HG03571 (cell line): ENCODE results near the gene BCL11A.
A peak's percentile ranks its signal among the peaks of the same experiment; 100 is the strongest.

Experiments used
- ATAC-seq: cut with Tn5 transposase; IDR thresholded peaks from one replicate; pipeline ENCODE4 v1.9.1; 2021; ENCODE audit not compliant: unreplicated experiment

BCL11A gene

DNA sequence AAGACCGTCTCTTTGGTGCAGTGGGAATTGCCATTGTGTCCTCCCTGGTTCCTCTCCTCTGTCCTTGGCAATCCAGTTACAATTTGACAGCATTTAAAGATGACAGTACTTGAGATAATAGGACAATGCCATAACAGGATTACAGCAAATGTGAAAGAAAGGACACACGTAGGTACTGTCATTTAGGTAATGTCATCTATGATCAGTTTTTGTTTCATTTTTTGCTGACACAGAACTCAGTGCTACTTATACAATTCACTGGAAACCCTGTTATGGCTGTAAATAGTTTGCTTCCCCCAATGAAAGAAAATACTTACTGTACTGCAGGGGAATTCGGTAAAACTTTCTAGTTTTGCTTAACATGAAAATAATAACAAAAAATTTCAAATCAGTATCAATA, 65.2 kb downstream of the BCL11A start:
- peak; percentile 41 for ATAC-seq

DNA sequence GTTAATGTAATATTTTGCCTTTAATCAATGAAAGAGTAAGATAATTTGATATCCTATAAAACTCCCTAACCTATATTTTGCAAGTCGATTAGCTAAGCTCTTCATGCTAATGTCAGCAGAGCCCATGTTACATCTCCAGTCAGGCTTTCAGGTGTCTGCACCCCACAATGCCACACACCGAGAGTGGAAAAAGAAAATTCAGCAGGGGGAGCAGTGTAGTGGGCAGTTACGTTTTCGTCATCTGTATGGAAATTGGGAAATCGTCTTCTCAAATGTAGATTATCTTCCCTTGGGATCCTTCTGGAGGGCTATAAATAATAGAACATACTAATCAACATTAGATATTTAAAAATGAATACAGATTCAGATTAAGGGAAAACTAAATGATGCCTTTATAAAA, 66.3 kb downstream of the BCL11A start:
- no peak for ATAC-seq

DNA sequence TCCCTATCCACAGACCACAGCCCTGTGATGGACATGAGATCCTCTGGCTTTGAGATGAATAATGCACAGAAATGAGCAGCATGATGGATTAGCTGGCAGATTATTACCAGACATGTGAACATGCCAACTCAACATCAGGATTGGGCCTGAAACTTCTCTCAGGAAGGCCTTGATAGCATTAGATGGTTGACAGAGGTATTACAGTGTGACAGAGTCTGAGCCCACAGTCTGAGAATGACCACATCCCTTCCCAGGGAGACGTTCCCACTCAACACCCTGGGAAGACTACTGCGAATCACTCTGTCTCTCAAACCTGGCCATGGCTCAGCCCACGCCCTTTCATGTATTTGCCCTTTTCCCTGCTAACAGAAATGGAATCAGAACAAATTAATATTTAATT, 66.9 kb downstream of the BCL11A start:
- ATAC-seq = no peak

DNA sequence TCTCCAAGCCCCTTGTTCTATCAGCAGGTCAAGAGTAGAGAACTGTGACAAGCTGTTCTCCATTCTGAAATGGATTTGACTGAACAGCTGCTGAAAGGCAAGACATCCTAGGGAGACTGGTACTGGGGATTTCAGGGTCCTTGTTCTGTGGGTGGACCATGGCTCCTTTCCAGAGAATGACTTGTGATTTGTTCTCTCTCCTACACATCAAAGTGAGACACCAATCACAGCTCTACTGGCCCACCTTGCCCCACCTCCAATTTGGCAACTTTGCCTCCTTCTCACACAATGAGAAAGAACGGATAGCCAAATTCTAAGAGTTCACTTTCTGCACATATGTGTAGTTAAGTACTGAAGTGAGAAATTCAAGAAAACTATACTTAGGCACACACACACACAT, 67.4 kb downstream of the BCL11A start:
- no peak for ATAC-seq

DNA sequence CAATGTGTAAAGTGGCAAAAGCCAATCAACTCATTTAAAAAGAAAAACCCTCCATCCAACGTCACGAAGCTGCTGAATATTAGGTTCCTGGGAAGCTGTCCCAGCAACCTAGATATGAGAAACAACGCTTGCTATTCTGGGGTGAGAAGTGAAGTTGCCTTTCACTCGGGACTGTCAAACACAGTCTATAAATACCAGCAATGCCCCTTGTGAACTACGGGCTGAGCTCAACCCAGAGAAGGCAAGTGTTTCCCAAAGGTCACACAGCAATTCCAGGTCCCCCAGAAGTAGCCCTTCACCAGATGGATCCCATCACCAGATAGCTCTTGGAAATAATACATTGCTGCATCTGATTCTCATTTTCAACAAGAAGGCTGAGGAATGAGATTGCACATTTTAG, 67.9 kb downstream of the BCL11A start:
- no peak for ATAC-seq

DNA sequence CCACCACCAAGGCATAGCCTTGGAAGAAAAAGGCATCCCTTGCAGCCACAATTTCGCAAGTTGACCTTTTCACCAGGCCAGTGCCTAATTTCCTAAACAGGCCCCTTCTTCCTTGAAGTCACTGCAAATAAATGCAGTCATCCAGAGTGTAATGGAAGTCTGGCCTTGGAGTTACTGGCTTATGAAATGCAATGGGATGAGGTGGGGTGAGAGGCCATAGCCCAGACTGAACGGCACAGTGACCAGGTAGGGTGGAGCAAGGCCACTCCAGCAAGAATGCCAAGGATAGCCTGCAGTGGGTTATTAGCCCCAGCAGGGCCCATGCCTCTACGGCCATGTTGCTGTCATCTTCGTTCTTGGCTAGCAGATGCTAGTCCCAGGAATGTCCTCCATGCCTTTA, 68.4 kb downstream of the BCL11A start:
- no peak for ATAC-seq

DNA sequence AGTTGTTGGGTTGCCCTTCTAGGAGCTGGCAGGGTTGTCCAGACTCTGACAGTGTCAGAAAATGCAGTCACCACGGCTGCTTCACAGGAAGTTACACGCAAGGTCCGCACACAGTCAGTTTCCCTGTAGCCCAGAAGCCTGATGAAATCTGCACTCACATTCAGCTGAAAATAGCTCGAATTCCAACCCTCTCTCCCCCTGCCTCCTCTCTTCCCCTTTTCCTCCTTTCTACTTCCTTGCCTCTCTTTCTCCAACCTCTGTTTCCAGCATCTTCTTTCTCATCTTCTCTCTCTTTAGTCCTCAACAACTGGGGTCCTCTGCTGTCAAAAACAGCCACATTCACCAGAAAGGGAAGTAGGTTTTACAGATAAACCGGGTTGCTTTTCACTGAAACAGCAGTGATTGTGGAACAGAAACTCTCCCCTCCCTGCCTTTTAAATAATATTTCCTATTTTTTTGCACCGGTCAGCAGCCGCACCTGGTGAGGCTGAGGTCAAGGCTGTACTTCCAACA, 69.3 kb downstream of the BCL11A start:
- ATAC-seq = no peak

DNA sequence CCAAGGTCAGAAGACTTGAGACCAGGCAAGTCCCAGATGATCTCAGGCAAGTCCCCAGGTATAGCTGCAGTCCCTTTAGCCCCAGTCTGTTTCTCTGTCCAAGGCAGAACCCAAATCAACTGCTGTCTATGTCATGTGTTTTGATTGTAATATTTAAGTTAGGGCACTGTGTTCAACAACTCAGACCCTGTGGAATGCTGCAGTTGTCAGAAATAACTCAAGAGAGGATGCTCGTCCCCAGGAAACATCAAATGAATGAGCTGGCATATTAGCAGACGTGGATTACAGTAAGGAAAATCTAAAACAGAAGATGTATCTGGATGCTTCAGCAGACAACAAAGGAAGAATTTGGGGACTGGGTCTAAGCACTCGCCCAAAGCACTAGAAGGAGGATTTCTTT, 70.1 kb downstream of the BCL11A start:
- ATAC-seq = no peak

DNA sequence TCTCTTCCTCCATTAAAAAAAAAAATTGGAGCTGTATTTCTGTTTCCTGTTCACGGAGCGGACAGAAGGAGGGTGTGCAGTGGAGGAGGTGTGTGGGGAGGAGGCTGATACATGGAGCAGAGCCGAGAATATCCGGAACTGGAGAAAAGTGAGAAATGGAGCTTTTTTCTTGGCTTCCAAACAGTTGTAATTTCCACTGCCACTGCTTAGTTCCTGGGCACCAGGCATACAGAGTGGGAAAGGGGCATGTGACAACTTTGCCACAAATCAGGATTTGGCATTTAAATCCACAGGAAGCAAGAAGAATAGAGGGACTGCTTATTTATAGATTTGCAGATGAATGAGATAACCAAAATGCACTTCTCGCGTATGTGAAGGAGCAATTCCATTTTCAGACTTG, 71.2 kb downstream of the BCL11A start:
- ATAC-seq = no peak

DNA sequence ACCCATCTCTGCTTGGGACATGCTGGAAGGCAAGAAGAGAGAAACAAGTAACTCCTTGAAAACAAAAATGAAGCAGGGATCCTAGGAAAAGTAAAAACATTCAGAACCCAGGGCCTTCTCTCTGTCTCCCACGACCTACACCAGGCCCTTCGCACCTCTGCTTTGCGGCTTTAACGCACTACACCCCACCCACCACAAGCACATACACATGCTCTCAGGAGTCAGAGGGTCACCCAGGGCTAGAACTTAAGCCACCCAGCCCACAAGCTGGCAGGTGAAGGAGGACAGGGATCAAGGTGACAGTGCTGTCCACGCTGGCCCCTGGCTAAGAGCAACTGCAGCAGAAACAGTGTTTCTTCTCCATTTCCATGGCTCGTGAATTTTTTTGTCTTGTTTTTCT, 72.2 kb downstream of the BCL11A start:
- ATAC-seq = no peak

DNA sequence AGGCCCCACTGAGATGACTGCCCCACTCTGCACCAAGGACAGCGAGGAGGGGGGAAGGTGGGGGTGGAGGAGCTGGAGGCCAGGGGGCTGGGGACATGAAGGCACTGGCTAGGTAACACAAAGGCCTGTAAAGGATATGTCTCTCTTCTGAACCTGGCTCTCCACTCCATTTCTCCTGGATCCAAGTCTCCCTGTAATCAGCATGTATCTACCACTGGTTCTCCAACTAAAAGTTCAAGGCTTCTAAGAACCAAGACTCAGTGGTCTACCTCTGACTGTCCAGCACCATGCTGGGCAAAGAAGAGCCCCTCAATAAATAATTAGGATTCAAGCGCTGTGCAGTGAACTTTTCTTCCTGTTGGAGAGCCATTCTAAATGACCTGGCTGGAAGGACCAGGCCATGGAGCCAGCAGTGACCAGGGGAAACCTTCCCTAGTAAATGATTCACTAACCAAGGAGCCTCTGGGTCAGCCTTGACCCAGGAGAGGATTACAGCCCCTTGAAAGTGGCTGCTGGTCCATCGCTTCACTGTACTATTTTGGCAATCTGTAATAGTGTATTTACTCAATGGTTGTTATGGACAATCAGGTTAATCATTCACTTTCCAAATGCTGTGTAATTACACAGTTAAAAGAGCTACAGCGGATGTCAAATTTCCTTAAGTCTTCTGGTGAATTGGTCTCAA, 73.2 kb downstream of the BCL11A start:
- ATAC-seq = no peak

DNA sequence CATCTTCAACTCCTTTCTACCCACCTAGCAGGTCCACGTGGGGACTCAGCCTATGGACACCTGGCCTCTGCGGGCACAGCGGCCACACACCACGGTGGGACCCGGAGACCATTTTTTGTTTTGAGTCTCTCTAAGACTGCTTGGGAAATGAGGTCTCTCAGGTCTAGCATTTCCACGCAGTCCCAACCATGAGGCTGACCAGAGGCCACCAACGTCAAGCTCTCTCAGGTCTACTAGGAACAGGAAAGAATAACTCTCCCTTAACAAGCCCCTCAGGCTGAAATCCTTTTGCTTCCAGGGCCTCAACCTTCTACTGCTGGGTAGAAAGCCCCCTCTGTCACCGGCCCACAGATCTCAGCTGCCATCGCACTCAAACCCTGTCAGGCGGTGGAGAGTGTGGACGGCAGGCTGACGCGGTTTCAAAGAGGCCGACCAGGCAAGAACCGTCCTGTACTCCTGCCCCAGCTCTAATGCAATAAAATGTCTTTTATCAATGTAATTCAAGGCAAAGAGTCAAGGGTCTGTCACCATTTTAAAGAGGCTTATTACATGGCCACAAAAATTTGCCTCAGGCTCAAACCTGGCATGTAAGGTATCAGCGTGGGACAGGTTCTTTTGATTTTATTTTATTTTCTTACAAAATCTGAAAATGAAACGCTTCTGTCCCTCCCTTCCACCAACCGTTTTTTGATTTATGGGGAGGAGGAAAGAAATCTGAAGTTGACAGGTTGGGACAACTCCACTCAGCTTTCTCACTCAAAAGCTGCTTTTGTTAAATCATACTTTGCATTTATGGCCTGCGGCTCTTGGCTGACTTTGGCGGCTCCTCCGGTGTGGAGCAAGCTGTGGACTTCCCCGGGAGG, 74.0 kb downstream of the BCL11A start:
- no peak for ATAC-seq

DNA sequence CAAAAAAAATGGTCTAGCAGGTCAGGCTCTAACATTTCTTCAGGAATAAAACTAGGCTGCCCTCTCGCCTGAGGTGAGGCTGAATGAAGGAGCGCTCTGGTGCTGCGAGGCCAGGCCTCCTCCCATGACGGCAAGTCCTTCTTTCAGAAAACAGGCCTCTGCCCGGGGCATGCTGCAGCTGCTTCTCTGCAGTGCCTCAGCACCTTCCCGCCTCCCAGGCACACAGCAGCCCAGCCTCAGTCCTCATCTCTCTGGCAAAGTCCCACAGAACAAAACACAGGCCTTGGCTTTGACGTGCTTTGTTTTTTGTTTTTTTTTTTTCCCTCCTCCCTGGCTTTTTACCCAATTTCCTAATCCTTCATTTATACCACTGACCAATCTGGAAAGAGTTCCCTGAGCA, 74.8 kb downstream of the BCL11A start:
- ATAC-seq = no peak

DNA sequence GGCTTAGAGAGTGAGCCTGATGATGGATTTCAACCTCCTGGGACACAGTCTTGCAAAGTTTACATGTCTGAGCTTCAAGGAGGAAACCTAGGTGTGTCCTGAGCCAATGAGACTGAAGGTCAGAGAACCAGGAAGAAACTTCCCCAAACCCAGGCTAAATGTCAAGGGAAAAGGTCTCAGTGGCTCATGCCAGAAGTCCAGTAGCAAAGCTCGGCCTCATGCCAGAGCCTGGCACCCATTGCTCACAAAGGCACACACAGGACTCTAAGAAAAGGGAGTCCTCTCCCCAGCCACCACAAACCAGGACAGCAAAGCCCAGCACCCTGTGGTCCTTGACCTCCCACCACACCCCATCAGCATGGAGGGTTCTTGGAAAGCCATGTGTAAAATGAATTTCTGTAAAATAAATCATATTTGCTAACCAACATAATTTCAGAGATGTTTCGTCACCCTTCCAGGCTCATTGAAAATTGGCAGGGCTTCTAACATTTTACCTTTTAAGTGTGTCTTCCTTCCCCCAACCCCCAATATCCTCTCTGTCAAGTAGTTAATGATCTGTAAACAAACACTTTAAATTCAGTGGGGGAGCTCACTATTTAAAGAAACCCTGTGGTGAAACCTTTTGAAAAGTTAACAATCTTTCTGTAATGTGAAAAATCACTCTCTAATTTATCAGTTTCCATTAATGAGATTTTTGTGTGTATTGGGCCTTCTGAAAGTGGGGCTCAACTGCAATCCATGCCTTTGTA, 77.1 kb downstream of the BCL11A start:
- ATAC-seq = no peak

DNA sequence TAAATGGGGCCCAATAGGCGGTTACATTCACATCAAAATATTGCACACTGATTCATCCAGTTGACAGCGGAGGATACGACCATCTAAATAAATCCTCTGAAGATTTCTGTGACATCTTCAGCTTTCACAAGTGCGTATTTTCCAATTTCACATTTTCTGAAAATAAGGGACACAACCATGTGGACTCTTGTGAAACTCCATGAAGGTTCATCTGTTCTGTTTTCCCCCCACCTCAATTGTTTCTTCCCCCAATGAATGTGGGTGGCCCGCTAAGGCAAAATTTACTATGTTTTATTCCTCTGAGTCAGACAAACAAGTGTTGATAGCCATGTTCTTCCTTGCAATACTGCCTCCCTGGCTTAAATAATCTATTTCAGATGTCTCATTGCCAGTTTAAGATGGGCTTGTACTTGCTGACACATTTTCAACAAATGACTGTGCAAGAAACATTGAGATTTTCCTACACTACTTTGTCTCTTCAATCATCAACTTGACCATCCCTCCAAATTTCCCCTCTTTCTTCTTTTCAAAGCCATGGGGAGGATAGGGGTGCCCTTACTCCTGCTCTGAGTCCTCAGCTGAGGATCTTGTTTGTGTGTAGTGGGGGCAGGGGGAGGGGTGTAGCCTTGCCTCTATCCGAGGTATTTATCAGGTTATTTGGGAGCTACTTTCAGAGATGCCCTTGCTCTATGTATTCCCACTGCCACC, 78.2 kb downstream of the BCL11A start:
- no peak for ATAC-seq

DNA sequence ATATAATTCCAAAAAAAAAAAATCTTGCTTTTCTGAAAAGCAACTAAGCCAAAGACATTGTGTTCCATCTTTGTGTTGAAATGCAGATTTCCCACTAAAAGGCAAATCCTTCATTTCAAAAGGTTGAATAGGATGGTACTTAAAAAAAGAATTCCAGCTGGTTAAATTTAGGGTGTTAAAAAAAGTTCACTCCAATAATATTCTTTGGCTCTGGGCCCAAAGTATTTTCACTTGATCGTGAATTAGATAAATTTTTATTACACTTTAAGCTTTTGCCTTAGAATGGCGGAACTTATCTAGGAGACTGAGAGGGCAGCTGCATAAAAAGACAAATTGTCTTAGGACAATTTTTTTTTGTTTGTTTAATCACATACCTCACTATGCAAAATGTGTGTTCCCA, 79.2 kb downstream of the BCL11A start:
- ATAC-seq = no peak

DNA sequence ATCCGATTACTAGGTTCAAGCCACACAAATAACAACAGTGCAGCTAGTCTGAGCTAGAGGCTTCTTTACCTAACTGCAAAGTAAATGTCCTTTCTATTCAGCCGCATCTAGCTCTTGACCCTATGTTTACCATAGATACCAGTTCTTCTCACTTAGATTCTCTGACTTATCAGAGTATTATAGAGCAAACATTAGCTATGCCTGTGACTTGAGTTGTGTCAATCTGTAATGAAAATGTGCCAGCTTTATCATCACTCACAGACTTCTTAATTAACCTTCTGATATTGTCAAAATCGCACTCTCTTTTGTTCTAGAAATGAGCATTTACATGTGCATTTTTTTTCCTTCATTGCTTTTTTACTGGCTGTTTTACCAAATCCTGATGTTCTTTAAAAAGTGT, 79.9 kb downstream of the BCL11A start:
- ATAC-seq = no peak

DNA sequence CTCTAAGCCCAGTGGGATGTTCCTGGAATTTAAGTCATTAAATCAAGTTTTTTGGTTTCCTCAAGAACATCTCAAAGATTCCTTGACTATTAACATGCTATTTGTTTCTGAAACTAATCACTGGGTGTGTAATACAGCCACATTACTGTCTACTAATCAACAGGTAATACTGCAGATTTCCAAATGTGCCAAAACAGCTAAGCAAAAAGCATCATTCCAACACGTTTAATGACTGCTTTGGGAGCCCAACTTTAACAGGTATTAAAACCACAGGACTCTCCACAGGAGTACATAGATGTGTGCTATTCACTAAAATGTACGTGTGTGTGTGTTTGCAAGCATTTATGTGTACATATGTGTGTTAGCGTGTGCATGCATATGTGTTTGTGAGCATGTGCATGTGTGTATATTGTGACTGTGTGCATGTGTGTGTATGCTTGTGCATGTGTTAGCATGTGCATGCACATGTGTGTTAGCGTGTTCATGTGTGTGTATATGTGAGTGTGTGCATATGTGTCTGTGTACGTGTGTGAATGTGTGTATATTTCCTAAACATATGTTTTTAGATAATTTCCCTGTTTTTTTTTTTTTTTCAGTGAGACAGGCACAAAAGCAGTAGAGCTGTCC, 80.7 kb downstream of the BCL11A start:
- ATAC-seq = no peak

DNA sequence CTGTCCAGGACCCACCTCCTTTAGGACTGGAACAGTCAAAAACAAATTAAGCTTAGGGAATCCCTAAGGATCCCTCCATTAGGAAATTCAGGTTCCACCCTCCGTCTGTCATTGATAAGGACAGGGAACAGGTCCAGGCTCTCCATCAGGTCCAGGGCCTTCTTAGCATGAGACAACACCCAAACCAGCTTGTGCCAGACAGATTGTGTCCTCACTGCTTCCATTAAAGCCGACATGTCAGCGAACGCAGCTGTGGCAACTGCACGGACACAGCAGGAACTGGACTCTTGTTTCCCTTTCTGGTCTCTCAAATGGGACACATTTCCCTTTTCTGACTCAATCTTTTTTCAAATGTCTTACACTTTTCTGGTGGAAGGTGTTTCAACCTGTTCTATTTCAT, 81.4 kb downstream of the BCL11A start:
- ATAC-seq = no peak

DNA sequence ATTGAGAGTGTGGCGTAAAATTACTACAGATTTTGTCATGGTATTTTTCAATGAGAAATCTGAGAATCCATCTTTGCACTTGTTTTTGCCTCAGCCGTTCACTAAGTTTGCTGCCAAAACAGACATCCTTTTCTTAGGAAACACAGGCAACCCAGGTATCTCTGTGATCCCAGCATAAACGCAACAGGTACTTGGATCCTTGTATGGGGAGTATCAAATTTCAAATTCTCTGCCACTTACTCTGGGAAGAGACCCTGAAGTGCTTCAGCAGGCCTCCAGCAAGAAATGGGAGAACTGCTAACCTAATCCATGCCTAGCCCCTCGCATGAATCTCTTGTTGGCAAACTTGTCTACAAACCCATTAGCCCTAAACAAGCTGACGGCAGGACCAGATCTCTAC, 83.1 kb downstream of the BCL11A start:
- ATAC-seq = no peak
